Upper lobe of left lung (tissue), 6 donors: ENCODE results near the gene NCBP3. TPM values are rescaled to one million over a fixed set of nuclear protein-coding genes. Genes with fewer than 3 reads are reported as not detected.

Experiments used
- ATAC-seq, 2 donors: fragments of 200-7000 bp; cut with Tn5 transposase; one replicate each; pipeline ENCODE4 v1.9.1; 2022; ENCODE audit warnings: mild to moderate bottlenecking in 2 of 2, moderate library complexity in 2 of 2; ENCODE audit not compliant: low FRiP score in 2 of 2
- DNase-seq, 2 donors: peaks; one replicate each; pipeline ENCODE4 v3.0.0-alpha.2; 2019 to 2020
- H3K27ac ChIP-seq, 4 donors: fragments of 200-600 bp; sonication (generic); one replicate each; pipeline ENCODE4 v1.5.1; 2016 to 2019
- H3K27me3 ChIP-seq, 4 donors: fragments of 200-600 bp; sonication (generic); one replicate each; pipeline ENCODE4 v1.5.1; 2017 to 2019
- H3K36me3 ChIP-seq, 4 donors: fragments of 200-600 bp; sonication (generic); one replicate each; pipeline ENCODE4 v1.5.1; 2016 to 2019
- H3K4me1 ChIP-seq, 4 donors: fragments of 200-600 bp; sonication (generic); one replicate each; pipeline ENCODE4 v1.5.1; 2018 to 2019
- H3K4me3 ChIP-seq, 4 donors: fragments of 200-600 bp; sonication (generic); one replicate each; pipeline ENCODE4 v1.5.1; 2017 to 2019; ENCODE audit warnings: mild to moderate bottlenecking in 2 of 4, moderate library complexity in 1 of 4
- H3K9me3 ChIP-seq, 4 donors: fragments of 200-600 bp; sonication (generic); one replicate each; pipeline ENCODE4 v1.5.1; 2018 to 2019
- CTCF ChIP-seq, 6 experiments: fragments of 450-650 bp in 4 of 6; fragments of 200-600 bp in 2 of 6; sonication (generic) in 2 of 6; IDR thresholded peaks; one replicate each; pipeline ENCODE4 v1.5.1; 2016 to 2019; ENCODE audit warnings: antibody characterized with exemption in 6 of 6
- EP300 ChIP-seq, 4 donors: sonication (generic); formaldehyde crosslinking; IDR thresholded peaks; one replicate each; pipeline ENCODE4 v1.5.1; 2017; ENCODE audit warnings: antibody characterized with exemption in 4 of 4, control low read depth in 2 of 4
- POLR2A ChIP-seq, 4 donors: fragments of 450-650 bp; IDR thresholded peaks; one replicate each; pipeline ENCODE4 v1.5.1; 2016 to 2017; ENCODE audit warnings: antibody characterized with exemption in 4 of 4, mild to moderate bottlenecking in 2 of 4
- POLR2AphosphoS5 ChIP-seq, 2 donors: sonication (generic); formaldehyde crosslinking; IDR thresholded peaks; one replicate each; pipeline ENCODE4 v1.5.1; 2017; ENCODE audit warnings: antibody characterized with exemption in 2 of 2
- WGBS, 2 donors: methylation state at CpG; one replicate each; pipeline ENCODE4 v1.1.5; 2017 to 2018; 5-methylcytosine and 5-hydroxymethylcytosine counted together
- total RNA-seq, 6 donors: library from RNA; depleted of rRNA in 4 of 6; stranded (reverse); fragments of >200 nt in 4 of 6; gene quantifications; one replicate each; pipeline versions ENCODE4 v1.1.0 to v1.2.1, GENCODE V29; 2016 to 2021
- donor health status: DM: no; HTN: no; CAD: no; lungs with moderate emphysema.
- donor health status: DM: no; HTN: yes; CAD: no; lungs with severe emphysema.

NCBP3 gene
- total RNA-seq, 6 donors from 2014 or later: 17.3 to 43.0 (median 32.5) TPM

- ATAC-seq (no peak), DNase-seq (no peak)
- 86% methylated on average over 9 to 10 of the region's 10 CpGs for WGBS, 2 donors
- Histone ChIP-seq H3K9me3 (no peaks in the 10 kb centered on the region), H3K36me3 (no peaks in the 10 kb centered on the region), H3K27me3 (no peaks in the 10 kb centered on the region), H3K27ac (no peak overlapping the region), H3K4me3 (no peak overlapping the region), H3K4me1 (peaks cover 0 to 4% (median 0%) of the 10 kb centered on the region in 4 donors)
- TF ChIP-seq CTCF (IDR thresholded peaks at IDR 0.05) (no peak), EP300 (IDR thresholded peaks at IDR 0.05) (no peak), POLR2A (IDR thresholded peaks at IDR 0.05) (no peak), POLR2AphosphoS5 (IDR thresholded peaks at IDR 0.05) (no peak)
Measured at GRCh38 chr17:3852561-3852960, 6.5 kb upstream of the NCBP3 start.

- ATAC-seq (peak in 1 of 2 donors; percentile 24), DNase-seq (peak in 1 of 2 donors; percentile 54)
- Histone ChIP-seq H3K36me3 (no peaks in the 10 kb centered on the region), H3K4me3 (no peak overlapping the region), H3K9me3 (no peaks in the 10 kb centered on the region), H3K4me1 (peaks cover 0 to 6% (median 1%) of the 10 kb centered on the region in 4 donors), H3K27me3 (no peaks in the 10 kb centered on the region), H3K27ac (no peak overlapping the region)
- WGBS, 2 donors: 77 to 80% methylated on average over 24 of the region's 24 CpGs
- TF ChIP-seq CTCF (IDR thresholded peaks at IDR 0.05) (no peak), POLR2A (IDR thresholded peaks at IDR 0.05) (no peak), POLR2AphosphoS5 (IDR thresholded peaks at IDR 0.05) (no peak), EP300 (IDR thresholded peaks at IDR 0.05) (no peak)
Measured at GRCh38 chr17:3851461-3852100, 5.5 kb upstream of the NCBP3 start.

GRCh38 chr17:3848229-3848835 lies 2.3 kb upstream of the NCBP3 start:
- Histone ChIP-seq H3K27me3 (no peaks in the 10 kb centered on the region), H3K27ac (no peak overlapping the region), H3K36me3 (peaks cover 0 to 9% (median 2%) of the 10 kb centered on the region in 4 donors), H3K4me3 (no peak overlapping the region), H3K9me3 (no peaks in the 10 kb centered on the region), H3K4me1 (peaks cover 16 to 20% (median 18%) of the 10 kb centered on the region in 4 donors)
- TF ChIP-seq POLR2A (IDR thresholded peaks at IDR 0.05) (no peak), CTCF (IDR thresholded peaks at IDR 0.05) (no peak)
- ATAC-seq (no peak), DNase-seq (no peak)
- WGBS, 2 donors: 63 to 71% methylated on average over 5 to 9 of the region's 9 CpGs

GRCh38 chr17:3847165-3847670 lies 1.2 kb upstream of the NCBP3 start:
- Histone ChIP-seq H3K4me3 (no peak overlapping the region), H3K9me3 (no peaks in the 10 kb centered on the region), H3K27ac (no peak overlapping the region), H3K36me3 (peaks cover 6 to 19% (median 8%) of the 10 kb centered on the region in 4 donors), H3K4me1 (peaks cover 16 to 20% (median 18%) of the 10 kb centered on the region in 4 donors), H3K27me3 (no peaks in the 10 kb centered on the region)
- no peak for ATAC-seq
- WGBS, 2 donors: 93 to 96% methylated on average over 5 to 9 of the region's 9 CpGs
- DNase-seq: no peak
- TF ChIP-seq CTCF (IDR thresholded peaks at IDR 0.05) (no peak), EP300 (IDR thresholded peaks at IDR 0.05) (no peak)
